GM12891 (cell line): ENCODE measurements around the gene ZBTB21.

Source experiments
- PAX5 ChIP-seq: IDR thresholded peaks from 2 replicates; pipeline ENCODE4 v1.6.1; 2011; ENCODE audit warnings: low read length, moderate library complexity, mild to moderate bottlenecking; ENCODE audit not compliant: insufficient read depth, severe bottlenecking
- POLR2A ChIP-seq: IDR thresholded peaks from 2 replicates; pipeline ENCODE4 v1.6.1; 2011; ENCODE audit warnings: low read depth, low read length, control low read depth
- POLR2AphosphoS5 ChIP-seq: IDR thresholded peaks from 2 replicates; pipeline ENCODE4 v1.6.1; 2011; ENCODE audit warnings: low read depth, low read length, control low read depth
- POU2F2 ChIP-seq: IDR thresholded peaks from 2 replicates; pipeline ENCODE4 v1.6.1; 2011; ENCODE audit warnings: low read depth, mild to moderate bottlenecking, control low read depth, low read length, moderate library complexity
- SPI1 ChIP-seq: IDR thresholded peaks from 2 replicates; pipeline ENCODE4 v1.6.1; 2011; ENCODE audit warnings: low read depth, low read length, control low read depth
- TAF1 ChIP-seq: IDR thresholded peaks from 2 replicates; pipeline ENCODE4 v1.6.1; 2011; ENCODE audit warnings: low read depth, low read length, control low read depth

GRCh38 chr21:41966041-41966833 lies 43.9 kb downstream of the ZBTB21 start:
- TF ChIP-seq POLR2A (no peak), SPI1 (no peak), POLR2AphosphoS5 (no peak), TAF1 (no peak), PAX5 (no peak), POU2F2 (no peak)
